A549 (cell line): ENCODE results near the gene AHCYL2.

Experiments
- CBX2 ChIP-seq: fragments of 200-600 bp; sonication (generic); IDR thresholded peaks from 2 replicates; pipeline ENCODE4 v1.6.1; 2016; ENCODE audit warnings: low read depth, mild to moderate bottlenecking, borderline replicate concordance
- ESRRA ChIP-seq: fragments of 150-350 bp; IDR thresholded peaks from 2 replicates; pipeline ENCODE4 v1.6.1; 2014; ENCODE audit warnings: mild to moderate bottlenecking, low read length, borderline replicate concordance
- MYC ChIP-seq: IDR thresholded peaks from 2 replicates; pipeline ENCODE4 v1.6.1; 2012; ENCODE audit warnings: mild to moderate bottlenecking, inconsistent platforms, low read length, improper control_type of control experiment, borderline replicate concordance
- TF ChIP-seq, protein P1 (sequence below): fragments of >200 bp; sonication (Bioruptor Twin); formaldehyde crosslinking; IDR thresholded peaks from 3 replicates; pipeline ENCODE4 v1.5.1; 2016

DNA sequence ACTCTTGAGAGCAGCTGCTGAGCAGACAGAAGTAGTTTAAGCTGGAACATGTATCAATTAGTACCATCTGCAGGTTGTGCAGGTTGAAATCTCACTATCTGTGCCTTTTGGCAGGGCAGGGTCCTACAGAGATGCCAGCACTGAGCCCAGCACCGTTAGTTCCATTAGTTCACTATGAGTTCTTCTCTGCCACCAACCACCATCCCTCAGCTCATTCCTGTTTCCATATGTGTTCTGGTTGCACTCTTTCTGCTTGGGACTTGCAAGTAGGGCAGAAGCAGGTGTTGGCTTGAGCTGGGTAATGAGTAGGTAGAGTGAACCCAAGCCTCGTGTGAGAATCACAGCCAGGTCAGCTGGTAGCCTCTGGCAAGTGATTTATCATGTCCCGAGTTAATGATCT lies 33.6 kb upstream of the AHCYL2 start:
- TF ChIP-seq ESRRA (no peak), MYC (no peak), CBX2 (no peak)
- TF ChIP-seq, protein P1, sequence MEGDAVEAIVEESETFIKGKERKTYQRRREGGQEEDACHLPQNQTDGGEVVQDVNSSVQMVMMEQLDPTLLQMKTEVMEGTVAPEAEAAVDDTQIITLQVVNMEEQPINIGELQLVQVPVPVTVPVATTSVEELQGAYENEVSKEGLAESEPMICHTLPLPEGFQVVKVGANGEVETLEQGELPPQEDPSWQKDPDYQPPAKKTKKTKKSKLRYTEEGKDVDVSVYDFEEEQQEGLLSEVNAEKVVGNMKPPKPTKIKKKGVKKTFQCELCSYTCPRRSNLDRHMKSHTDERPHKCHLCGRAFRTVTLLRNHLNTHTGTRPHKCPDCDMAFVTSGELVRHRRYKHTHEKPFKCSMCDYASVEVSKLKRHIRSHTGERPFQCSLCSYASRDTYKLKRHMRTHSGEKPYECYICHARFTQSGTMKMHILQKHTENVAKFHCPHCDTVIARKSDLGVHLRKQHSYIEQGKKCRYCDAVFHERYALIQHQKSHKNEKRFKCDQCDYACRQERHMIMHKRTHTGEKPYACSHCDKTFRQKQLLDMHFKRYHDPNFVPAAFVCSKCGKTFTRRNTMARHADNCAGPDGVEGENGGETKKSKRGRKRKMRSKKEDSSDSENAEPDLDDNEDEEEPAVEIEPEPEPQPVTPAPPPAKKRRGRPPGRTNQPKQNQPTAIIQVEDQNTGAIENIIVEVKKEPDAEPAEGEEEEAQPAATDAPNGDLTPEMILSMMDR, result no peak
